B cell (primary cell): Measurements from ENCODE around the gene RFC5. TPM values are rescaled to one million over a fixed set of nuclear protein-coding genes. Genes with fewer than 3 reads are reported as not detected.

ENCODE experiments used
- ATAC-seq: fragments of 200-7000 bp; cut with Tn5 transposase; one replicate; pipeline ENCODE4 v1.10.0; 2021; ENCODE audit warnings: low read depth, mild to moderate bottlenecking, moderate number of reproducible peaks, moderate library complexity
- CTCF ChIA-PET: fragments of 350-600 bp; sonication (Branson Sonifier 250); formaldehyde crosslinking; loops from one replicate; lab custom pipeline; 2021; ENCODE audit warnings: antibody characterized with exemption, inconsistent platforms; lab: Charles Lee
- POLR2A ChIA-PET: fragments of 350-600 bp; sonication (Branson Sonifier 250); formaldehyde crosslinking; loops from one replicate; lab custom pipeline; 2021; ENCODE audit warnings: antibody characterized with exemption; lab: Charles Lee
- DNase-seq: peaks from one replicate; pipeline ENCODE4 v3.0.0; 2013
- H2AFZ ChIP-seq: 2 replicates; pipeline ENCODE4 v1.6.1; 2012; ENCODE audit warnings: mild to moderate bottlenecking, low read depth, low read length; ENCODE audit not compliant: insufficient read depth, poor library complexity, severe bottlenecking
- H3K27ac ChIP-seq, 2 donors: 1 replicate in 1 of 2; 2 replicates in 1 of 2; pipeline ENCODE4 v1.5.1; 2012 to 2013; ENCODE audit warnings: low read length in 2 of 2, mild to moderate bottlenecking in 2 of 2, moderate library complexity in 1 of 2
- H3K27me3 ChIP-seq, 4 experiments: fragments of 200-600 bp in 1 of 4; sonication (generic) in 1 of 4; replicated peaks in 1 of 4; 1 replicate in 2 of 4; 2 replicates in 2 of 4; pipeline versions ENCODE4 v1.6.1 to v1.7.0; 2013 to 2016; ENCODE audit warnings: low read length in 3 of 4, mild to moderate bottlenecking in 2 of 4, mixed read lengths in 1 of 4, moderate library complexity in 1 of 4; ENCODE audit not compliant: insufficient read depth in 4 of 4, control insufficient read depth in 3 of 4; ENCODE audit errors: control extremely low read depth in 1 of 4
- H3K36me3 ChIP-seq, 2 experiments: replicated peaks in 1 of 2; 1 replicate in 1 of 2; 2 replicates in 1 of 2; pipeline versions ENCODE4 v1.6.1 to v1.7.1; 2013; ENCODE audit warnings: low read length in 1 of 2; ENCODE audit not compliant: insufficient read depth in 2 of 2, control insufficient read depth in 1 of 2; ENCODE audit errors: control extremely low read depth in 1 of 2, extremely low read depth in 1 of 2
- H3K4me1 ChIP-seq, 2 donors: fragments of 200-600 bp in 1 of 2; sonication (generic) in 1 of 2; 1 replicate in 1 of 2; 2 replicates in 1 of 2; pipeline versions ENCODE4 v1.5.1 to v1.6.1; 2013 to 2017; ENCODE audit warnings: low read length in 2 of 2; ENCODE audit not compliant: control insufficient read depth in 2 of 2, insufficient read depth in 2 of 2
- H3K4me2 ChIP-seq: replicated peaks from 2 replicates; pipeline ENCODE3; 2012; ENCODE audit warnings: mild to moderate bottlenecking, low read depth, low read length; ENCODE audit not compliant: poor library complexity, severe bottlenecking
- H3K4me3 ChIP-seq, 5 experiments: fragments of 200-600 bp in 1 of 5; sonication (generic) in 1 of 5; 1 replicate in 3 of 5; 2 replicates in 2 of 5; pipeline versions ENCODE4 v1.5.1 to v1.7.0; 2011 to 2016; ENCODE audit warnings: low read length in 4 of 5, mild to moderate bottlenecking in 4 of 5, low read depth in 2 of 5, control low read depth in 1 of 5, moderate library complexity in 1 of 5; ENCODE audit not compliant: insufficient read depth in 1 of 5; ENCODE audit errors: control extremely low read depth in 1 of 5, extremely low read depth in 1 of 5
- H3K79me2 ChIP-seq: fragments of 200-600 bp; sonication (generic); one replicate; pipeline ENCODE4 v1.6.0; 2016; ENCODE audit warnings: low read length; ENCODE audit not compliant: control insufficient read depth, insufficient read depth
- H3K9ac ChIP-seq: fragments of 200-600 bp; sonication (generic); 2 replicates; pipeline ENCODE4 v1.6.1; 2017; ENCODE audit warnings: mild to moderate bottlenecking, low read length, moderate library complexity
- H3K9me3 ChIP-seq, 3 donors: one replicate each; pipeline versions ENCODE4 v1.6.1 to v1.7.1; 2013; ENCODE audit warnings: low read length in 2 of 3; ENCODE audit not compliant: control insufficient read depth in 2 of 3, insufficient read depth in 1 of 3; ENCODE audit errors: control extremely low read depth in 1 of 3
- H4K20me1 ChIP-seq: 2 replicates; pipeline ENCODE4 v1.6.0; 2012; ENCODE audit warnings: mild to moderate bottlenecking, low read length; ENCODE audit not compliant: insufficient read depth, control insufficient read depth, poor library complexity, severe bottlenecking
- H3K27ac Mint-ChIP-seq: one replicate; pipeline ENCODE4 v1.8.0; 2021; ENCODE audit warnings: mixed read lengths
- H3K27me3 Mint-ChIP-seq: one replicate; pipeline ENCODE4 v1.8.0; 2021; ENCODE audit warnings: mixed read lengths
- H3K4me1 Mint-ChIP-seq: one replicate; pipeline ENCODE4 v1.8.0; 2021; ENCODE audit warnings: mixed read lengths
- H3K4me3 Mint-ChIP-seq: one replicate; pipeline ENCODE4 v1.8.0; 2021; ENCODE audit warnings: mixed read lengths
- H3K9me3 Mint-ChIP-seq: one replicate; pipeline ENCODE4 v1.8.0; 2022; ENCODE audit warnings: mixed read lengths; ENCODE audit not compliant: insufficient read depth
- EZH2 ChIP-seq: IDR thresholded peaks from 2 replicates; pipeline ENCODE4 v1.6.1; 2012; ENCODE audit warnings: borderline replicate concordance, low read depth, mild to moderate bottlenecking, moderate library complexity, low read length; ENCODE audit not compliant: insufficient read depth, poor library complexity, severe bottlenecking
- WGBS: methylation state at CpG from one replicate; pipeline ENCODE4 v1.1.5; 2013; ENCODE audit warnings: missing lambda C conversion rate; ENCODE audit not compliant: insufficient coverage; 5-methylcytosine and 5-hydroxymethylcytosine counted together
- intact Hi-C: fragments of 100-400 bp; cut with micrococcal nuclease; formaldehyde crosslinking; loops from one replicate; pipeline ENCODE4 v1.10.0; 2022
- polyA plus RNA-seq: library from polyadenylated mRNA; depleted of rRNA; stranded (reverse); fragments of >200 nt; gene quantifications from 2 replicates; pipeline ENCODE4 v1.2.3, GENCODE V29; 2012
- total RNA-seq, 2 donors: library from RNA; stranded (reverse); fragments of 120-200 nt in 1 of 2; gene quantifications; 1 replicate in 1 of 2; 2 replicates in 1 of 2; pipeline versions ENCODE4 v1.2.3 to v1.2.4, GENCODE V29; 2013 to 2022
- TF ChIP-seq, protein P1 (sequence below): fragments of 200-600 bp; IDR thresholded peaks from one replicate; pipeline ENCODE4 v1.8.0; 2022; ENCODE audit warnings: antibody characterized with exemption, mild to moderate bottlenecking

Gene RFC5
- total and polyA plus RNA-seq, 2 donors (not counting 1 experiment from before 2014, with no cell fraction given) = 22.7 to 23.2 TPM

DNA sequence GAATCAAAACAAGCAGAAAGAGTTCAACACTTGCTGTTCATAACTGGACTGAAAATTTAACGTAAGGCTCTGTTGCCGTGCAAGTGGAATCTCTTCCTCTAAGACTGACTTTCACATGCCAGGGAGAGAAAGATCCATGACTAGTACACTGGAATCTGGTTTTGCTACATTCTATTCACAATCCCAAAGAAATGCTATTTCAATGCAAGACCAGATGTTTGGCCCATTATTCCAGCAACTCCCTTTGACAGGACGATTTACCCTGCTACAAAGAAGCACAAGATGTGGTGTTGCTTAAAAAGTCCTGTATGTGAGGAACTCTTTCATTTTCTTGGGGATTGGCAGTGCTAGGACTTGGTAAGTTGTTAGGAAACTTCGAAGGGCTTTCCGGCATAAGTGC lies 17.4 kb downstream of the RFC5 start:
- no peak for ATAC-seq
- no peaks in the 10 kb centered on the region for H3K27me3 ChIP-seq
- no peak overlapping the region for H3K27ac Mint-ChIP-seq
- peaks cover 0 to 52% of the 10 kb centered on the region in 2 experiments for H3K36me3 ChIP-seq
- no peak overlapping the region for H3K4me2 ChIP-seq
- no peaks in the 10 kb centered on the region for H3K27me3 Mint-ChIP-seq
- WGBS = 98% methylated on average over 5 of the region's 5 CpGs
- H2AFZ ChIP-seq = no peak overlapping the region
- TF ChIP-seq, protein P1, sequence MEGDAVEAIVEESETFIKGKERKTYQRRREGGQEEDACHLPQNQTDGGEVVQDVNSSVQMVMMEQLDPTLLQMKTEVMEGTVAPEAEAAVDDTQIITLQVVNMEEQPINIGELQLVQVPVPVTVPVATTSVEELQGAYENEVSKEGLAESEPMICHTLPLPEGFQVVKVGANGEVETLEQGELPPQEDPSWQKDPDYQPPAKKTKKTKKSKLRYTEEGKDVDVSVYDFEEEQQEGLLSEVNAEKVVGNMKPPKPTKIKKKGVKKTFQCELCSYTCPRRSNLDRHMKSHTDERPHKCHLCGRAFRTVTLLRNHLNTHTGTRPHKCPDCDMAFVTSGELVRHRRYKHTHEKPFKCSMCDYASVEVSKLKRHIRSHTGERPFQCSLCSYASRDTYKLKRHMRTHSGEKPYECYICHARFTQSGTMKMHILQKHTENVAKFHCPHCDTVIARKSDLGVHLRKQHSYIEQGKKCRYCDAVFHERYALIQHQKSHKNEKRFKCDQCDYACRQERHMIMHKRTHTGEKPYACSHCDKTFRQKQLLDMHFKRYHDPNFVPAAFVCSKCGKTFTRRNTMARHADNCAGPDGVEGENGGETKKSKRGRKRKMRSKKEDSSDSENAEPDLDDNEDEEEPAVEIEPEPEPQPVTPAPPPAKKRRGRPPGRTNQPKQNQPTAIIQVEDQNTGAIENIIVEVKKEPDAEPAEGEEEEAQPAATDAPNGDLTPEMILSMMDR = no peak
- TF ChIP-seq EZH2 = no peak
- no peak overlapping the region for H3K4me3 Mint-ChIP-seq
- peaks cover 8 to 10% of the 10 kb centered on the region in 2 donors for H3K4me1 ChIP-seq
- no peaks in the 10 kb centered on the region for H3K9me3 Mint-ChIP-seq
- intact Hi-C loops = loop anchor here (10.0 kb wide), 1 partner anchor 159 kb away; no protein-coding TSS in a partner anchor
- H3K79me2 ChIP-seq = no peaks in the 10 kb centered on the region
- H3K27ac ChIP-seq = no peak overlapping the region
- H3K9me3 ChIP-seq = no peaks in the 10 kb centered on the region
- no peak overlapping the region for H3K4me3 ChIP-seq
- no peak overlapping the region for H3K9ac ChIP-seq
- ChIA-PET CTCF (interaction anchor here (2.2 kb wide), 1 partner anchor 159 kb away, joined by 9 read pairs; no protein-coding TSS in a partner anchor), POLR2A (no interaction called here)
- H3K4me1 Mint-ChIP-seq = peaks cover 15% of the 10 kb centered on the region
- DNase-seq = no peak
- no peaks in the 10 kb centered on the region for H4K20me1 ChIP-seq

DNA sequence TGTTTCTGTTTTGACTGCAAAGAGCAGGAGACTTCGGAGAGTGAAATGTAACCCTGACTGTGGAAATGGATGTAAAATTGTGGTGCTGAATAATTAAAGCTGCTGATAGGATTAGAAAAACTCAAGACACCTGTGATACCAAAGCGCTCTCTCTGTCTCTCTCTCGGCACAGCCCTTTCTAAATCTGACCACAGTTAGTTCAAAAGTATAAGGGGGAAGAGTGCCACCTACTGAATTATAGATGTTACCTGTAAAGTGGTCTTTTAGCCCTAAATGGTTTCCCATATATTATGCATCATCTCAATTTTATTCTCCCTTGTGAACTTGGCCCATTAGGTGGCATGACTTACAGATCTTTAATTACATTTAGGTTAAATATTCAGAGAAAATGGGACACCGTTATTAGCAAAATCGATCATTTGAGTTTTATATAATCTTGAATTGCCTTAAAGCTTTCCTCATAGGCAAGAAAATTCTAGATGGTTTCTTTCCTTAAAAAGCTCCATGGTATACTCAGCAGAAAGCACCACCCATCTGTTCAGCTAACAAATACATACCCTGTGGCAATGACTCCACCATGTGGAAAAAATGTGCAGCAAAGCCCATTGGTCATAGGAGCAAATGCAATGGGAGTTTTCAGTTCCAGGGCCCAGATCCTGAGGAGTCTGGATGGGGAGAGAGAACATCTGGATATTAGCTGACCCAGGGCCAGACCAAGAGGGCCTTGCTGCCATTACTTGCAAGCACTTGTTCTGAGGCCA lies 18.1 kb downstream of the RFC5 start:
- 100% methylated on average over 1 of the region's 5 CpGs for WGBS
- no peak for ATAC-seq

More for the DNA sequence above, 18.1 kb downstream of the RFC5 start:
- no peak for TF ChIP-seq EZH2
- TF ChIP-seq, protein P1 = no peak
- no peak for DNase-seq
- Histone ChIP-seq H3K27ac (no peak overlapping the region), H4K20me1 (no peaks in the 10 kb centered on the region), H3K27me3 (no peaks in the 10 kb centered on the region), H3K4me3 (no peak overlapping the region), H2AFZ (no peak overlapping the region), H3K79me2 (no peaks in the 10 kb centered on the region), H3K36me3 (peaks cover 0 to 52% of the 10 kb centered on the region in 2 experiments), H3K9ac (no peak overlapping the region), H3K9me3 (no peaks in the 10 kb centered on the region), H3K4me2 (no peak overlapping the region), H3K4me1 (peaks cover 8 to 10% of the 10 kb centered on the region in 2 donors)
- ChIA-PET POLR2A (no interaction called here), CTCF (interaction anchor here (0.9 to 2.2 kb wide), 2 partner anchors 30 to 160 kb away, joined by 3 to 9 read pairs; no protein-coding TSS in a partner anchor)
- Mint-ChIP-seq H3K27me3 (no peaks in the 10 kb centered on the region), H3K4me3 (no peak overlapping the region), H3K4me1 (peaks cover 15% of the 10 kb centered on the region), H3K27ac (no peak overlapping the region), H3K9me3 (no peaks in the 10 kb centered on the region)
- intact Hi-C loops = loop anchor here (10.0 kb wide), 1 partner anchor 160 kb away; no protein-coding TSS in a partner anchor
